K562 (cell line): Measurements from ENCODE around the gene CCDC194. TPM values are rescaled to one million over a fixed set of nuclear protein-coding genes. Genes with fewer than 3 reads are reported as not detected.
A peak's percentile ranks its signal among the peaks of the same experiment; 100 is the strongest.

Experiments used
- ATAC-seq: fragments of 200-7000 bp; cut with Tn5 transposase; 3 replicates; pipeline ENCODE4 v1.9.1; 2020; ENCODE audit warnings: moderate library complexity
- BruUV-seq: library from RNA; stranded (reverse); fragments of 400-500 nt; replicated peaks from 2 replicates; lab custom pipeline; 2021; lab: Mats Ljungman, UMichigan
- CTCF ChIA-PET: fragments of 300-600 bp; formaldehyde crosslinking; extraction: SDS; loops from one replicate; lab custom pipeline; 2021; ENCODE audit warnings: low intra/inter-chr PET ratio; lab: Yijun Ruan, JAX
- POLR2A ChIA-PET: fragments of 300-600, 350-650 bp; sonication (Branson Sonifier 250); formaldehyde crosslinking; extraction: SDS; loops from one replicate; lab custom pipeline; 2021; ENCODE audit warnings: antibody characterized with exemption, inconsistent platforms; lab: Yijun Ruan, JAX
- DNase-seq, 4 experiments: peaks; one replicate each; pipeline versions ENCODE4 v3.0.0 to v3.0.0-alpha.2; 2011 to 2018; ENCODE audit warnings: low spot score in 3 of 4, mixed read lengths in 3 of 4; ENCODE audit errors: extremely low read depth in 1 of 4
- FAIRE-seq: peaks from 2 replicates; lab custom pipeline; 2011; peaks lifted over from hg19 to GRCh38; lab: Jason Lieb, UNC
- H2AFZ ChIP-seq: 2 replicates; pipeline ENCODE4 v1.6.0; 2011; ENCODE audit warnings: low read depth, low read length, control low read depth, inconsistent platforms
- H3K27ac ChIP-seq: fragments of 200-600 bp; 3 replicates; pipeline ENCODE4 v1.8.0; 2011; ENCODE audit warnings: low read depth, mild to moderate bottlenecking, control low read depth, inconsistent platforms, low read length, moderate library complexity, mixed read lengths; ENCODE audit errors: extremely low read depth
- H3K27me3 ChIP-seq, 2 experiments: fragments of 300-600 bp in 1 of 2; 2 replicates in 1 of 2; 3 replicates in 1 of 2; pipeline versions ENCODE4 v1.6.0 to v1.8.0; 2011; ENCODE audit warnings: inconsistent platforms in 2 of 2, low read length in 2 of 2, mild to moderate bottlenecking in 1 of 2, mixed read lengths in 1 of 2, moderate library complexity in 1 of 2; ENCODE audit not compliant: control insufficient read depth in 2 of 2, insufficient read depth in 2 of 2
- H3K36me3 ChIP-seq: fragments of 300-600 bp; 3 replicates; pipeline ENCODE4 v1.8.0; 2011; ENCODE audit warnings: mild to moderate bottlenecking, low read length, inconsistent platforms; ENCODE audit not compliant: control insufficient read depth, insufficient read depth
- H3K4me1 ChIP-seq, 2 experiments: fragments of 200-600 bp in 1 of 2; replicated peaks in 1 of 2; 2 replicates in 1 of 2; 3 replicates in 1 of 2; pipeline versions ENCODE4 v1.5.1 to v1.8.0; 2011; ENCODE audit warnings: inconsistent platforms in 2 of 2, low read length in 2 of 2, mild to moderate bottlenecking in 1 of 2, mixed read lengths in 1 of 2, moderate library complexity in 1 of 2; ENCODE audit not compliant: control insufficient read depth in 2 of 2, insufficient read depth in 2 of 2
- H3K4me2 ChIP-seq: 2 replicates; pipeline ENCODE4 v1.6.1; 2011; ENCODE audit warnings: low read length, control low read depth, inconsistent platforms, mixed read lengths; ENCODE audit not compliant: insufficient read depth
- H3K4me3 ChIP-seq: fragments of 200-600 bp; sonication (generic), shearing (Covaris generic); 2 replicates; pipeline ENCODE4 v1.5.1; 2016; ENCODE audit warnings: control low read depth, inconsistent platforms
- H3K79me2 ChIP-seq: fragments of 200-600 bp; 3 replicates; pipeline ENCODE4 v1.8.0; 2011; ENCODE audit warnings: low read length, inconsistent platforms; ENCODE audit not compliant: control insufficient read depth, insufficient read depth
- H3K9ac ChIP-seq, 2 experiments: 2 replicates each; pipeline versions ENCODE4 v1.6.0 to v1.6.1; 2011; ENCODE audit warnings: low read depth in 2 of 2, low read length in 2 of 2, control low read depth in 1 of 2, inconsistent platforms in 1 of 2, mild to moderate bottlenecking in 1 of 2, mixed read lengths in 1 of 2; ENCODE audit not compliant: insufficient read depth in 1 of 2
- H3K9me1 ChIP-seq: one replicate; pipeline ENCODE4 v1.6.0; 2011; ENCODE audit warnings: inconsistent platforms, mild to moderate bottlenecking, low read length, moderate library complexity; ENCODE audit not compliant: control insufficient read depth, insufficient read depth
- H3K9me3 ChIP-seq: replicated peaks from 2 replicates; pipeline ENCODE4 v1.5.1; 2011; ENCODE audit warnings: low read depth, low read length, inconsistent platforms; ENCODE audit not compliant: control insufficient read depth, insufficient read depth
- H4K20me1 ChIP-seq: replicated peaks from 2 replicates; pipeline ENCODE4 v1.6.1; 2011; ENCODE audit warnings: low read length, inconsistent platforms, mixed read lengths; ENCODE audit not compliant: control insufficient read depth, insufficient read depth
- HDAC8 ChIP-seq: fragments of 450-650 bp; IDR thresholded peaks from 2 replicates; pipeline ENCODE4 v1.6.1; 2016; ENCODE audit warnings: mild to moderate bottlenecking, missing genetic modification characterization, moderate library complexity, missing compliant biosample characterization
- KAT2B ChIP-seq: IDR thresholded peaks from one replicate; pipeline ENCODE4 v1.6.1; 2012; ENCODE audit warnings: low read depth, mild to moderate bottlenecking, control low read depth, inconsistent platforms, low read length, moderate library complexity
- KDM1A ChIP-seq, 2 experiments: fragments of 450-650 bp; IDR thresholded peaks; 2 replicates each; pipeline ENCODE4 v1.6.1; 2016; ENCODE audit warnings: mild to moderate bottlenecking in 2 of 2
- MAFG ChIP-seq: fragments of 450-650 bp; conservative IDR thresholded peaks from 2 replicates; pipeline ENCODE4 v1.6.1; 2016; ENCODE audit warnings: missing genetic modification characterization, missing compliant biosample characterization
- MCM5 ChIP-seq: fragments of 450-650 bp; IDR thresholded peaks from 2 replicates; pipeline ENCODE4 v1.6.1; 2016; ENCODE audit warnings: low read depth
- MTA3 ChIP-seq: fragments of 450-650 bp; formaldehyde crosslinking; IDR thresholded peaks from 2 replicates; pipeline ENCODE4 v1.6.1; 2017; ENCODE audit warnings: mild to moderate bottlenecking, borderline replicate concordance
- NFE2L1 ChIP-seq: fragments of 450-650 bp; IDR thresholded peaks from 2 replicates; pipeline ENCODE4 v1.6.1; 2016; ENCODE audit warnings: missing genetic modification characterization, low read depth, mild to moderate bottlenecking, missing compliant biosample characterization, moderate library complexity, borderline replicate concordance
- RNF2 ChIP-seq: sonication (generic); IDR thresholded peaks from 2 replicates; pipeline ENCODE4 v1.6.1; 2016
- SMC3 ChIP-seq: conservative IDR thresholded peaks from 2 replicates; pipeline ENCODE4 v1.6.1; 2011; ENCODE audit warnings: low read depth, low read length, improper control_type of control experiment; ENCODE audit not compliant: insufficient read depth
- SNIP1 ChIP-seq: fragments of 450-650 bp; IDR thresholded peaks from 2 replicates; pipeline ENCODE4 v1.7.1; 2017; ENCODE audit warnings: low read depth, mild to moderate bottlenecking
- THRAP3 ChIP-seq: fragments of 450-650 bp; IDR thresholded peaks from 2 replicates; pipeline ENCODE4 v1.6.1; 2016; ENCODE audit warnings: mild to moderate bottlenecking, inconsistent platforms, borderline replicate concordance
- YBX1 ChIP-seq: fragments of 450-650 bp; IDR thresholded peaks from 2 replicates; pipeline ENCODE4 v1.7.1; 2016; ENCODE audit warnings: mild to moderate bottlenecking
- ZKSCAN1 ChIP-seq: fragments of 150-350 bp; IDR thresholded peaks from 2 replicates; pipeline ENCODE4 v1.6.1; 2016; ENCODE audit warnings: low read depth, low read length
- ZNF12 ChIP-seq: sonication (generic); formaldehyde crosslinking; IDR thresholded peaks from 2 replicates; pipeline ENCODE4 v1.4.0; 2020; ENCODE audit warnings: mild to moderate bottlenecking, missing genetic modification reagents
- ZNF316 ChIP-seq: fragments of 450-650 bp; IDR thresholded peaks from 2 replicates; pipeline ENCODE4 v1.6.1; 2016
- ZNF384 ChIP-seq: IDR thresholded peaks from 2 replicates; pipeline ENCODE4 v1.6.1; 2012; ENCODE audit warnings: low read depth, low read length, improper control_type of control experiment
- WGBS: fragments of 100-300 bp; shearing (Covaris generic); methylation state at CpG from one replicate; pipeline ENCODE4 v1.1.6; 2016; ENCODE audit warnings: low coverage, mixed read lengths; ENCODE audit not compliant: insufficient coverage; ENCODE audit errors: missing lambda C conversion rate; 5-methylcytosine and 5-hydroxymethylcytosine counted together
- in situ Hi-C: fragments of 300-500 bp; cut with MboI; formaldehyde crosslinking; loops from 4 replicates; pipeline ENCODE4 v1.15.0; 2018; ENCODE audit warnings: inconsistent platforms, mixed read lengths
- intact Hi-C: fragments of 100-400 bp; cut with micrococcal nuclease; formaldehyde crosslinking; loops from 2 replicates; pipeline ENCODE4 v1.14.2; 2022
- polyA plus RNA-seq, 8 experiments: library from polyadenylated mRNA; depleted of rRNA in 4 of 8; stranded (reverse) in 5 of 8; unstranded in 3 of 8; fragments of >200 nt; fragmentation: Nextera tagmentation in 2 of 8; fragmentation: Illumina TruSeq in 1 of 8; extraction: Ambion mirVana in 2 of 8; extraction: Trizol in 1 of 8; gene quantifications; 2 replicates each; pipeline versions ENCODE4 v1.2.1 to v1.2.3, GENCODE V29; 2011 to 2014; ENCODE audit warnings: inconsistent platforms in 1 of 8, missing spikeins in 1 of 8
- total RNA-seq, 7 experiments: library from RNA; depleted of rRNA in 6 of 7; stranded (reverse); fragments of >200 nt in 6 of 7; fragmentation: Illumina TruSeq in 2 of 7; extraction: Trizol in 2 of 7; gene quantifications; 2 replicates each; pipeline versions ENCODE4 v1.2.1 to v1.2.3, GENCODE V29; 2011 to 2021; ENCODE audit warnings: low replicate concordance in 1 of 7
- TF ChIP-seq, protein P1 (sequence below): sonication (generic); formaldehyde crosslinking; IDR thresholded peaks from 2 replicates; pipeline ENCODE4 v1.8.0; 2022; ENCODE audit warnings: mild to moderate bottlenecking, missing genetic modification reagents

CCDC194 gene
- total and polyA plus RNA-seq, 9 of the 15 experiments (the other 6 are each of a cell fraction or from before 2014, with no cell fraction given): 0.13 to 1.3 (median 0.39) TPM; not detected in 3

DNA sequence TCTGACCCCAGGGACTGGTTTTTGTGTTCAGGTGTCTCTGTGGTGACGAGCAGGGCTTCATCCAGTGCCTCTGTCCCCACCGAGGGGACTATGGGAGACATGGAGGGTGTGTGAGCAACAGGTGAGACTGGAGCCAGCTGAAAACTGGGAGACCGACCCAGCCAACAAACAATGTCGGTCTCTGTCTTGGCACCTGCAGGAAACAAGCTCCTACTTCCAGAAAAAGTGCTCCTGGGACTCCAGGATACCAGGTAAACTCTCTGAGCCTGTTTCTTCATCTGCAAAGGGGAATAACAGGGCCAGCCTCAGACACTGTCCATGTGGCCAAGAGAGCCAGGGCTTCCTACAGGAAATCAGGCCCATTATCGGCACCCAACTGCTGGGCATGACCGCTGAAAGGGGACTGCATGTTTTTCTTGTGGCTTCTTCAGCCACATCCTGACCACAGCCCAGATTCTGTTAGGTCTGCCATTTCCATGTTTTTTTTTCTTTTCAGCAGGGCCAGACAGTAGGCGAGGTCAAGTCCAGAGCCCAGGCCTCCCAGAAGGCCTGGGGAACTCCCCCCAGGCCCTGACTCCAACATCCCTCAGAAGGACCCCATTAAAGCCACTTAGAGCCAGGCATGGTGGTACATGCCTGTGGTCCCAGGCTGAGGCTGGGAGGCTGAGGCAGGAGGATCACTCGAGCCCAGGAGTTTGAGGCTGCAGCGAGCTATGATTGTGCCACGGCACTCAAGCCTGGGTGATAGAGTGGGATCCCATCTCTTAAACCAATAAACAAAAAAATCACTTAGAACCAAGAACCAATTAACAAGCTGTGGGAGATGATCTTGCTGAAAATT lies 12.3 kb upstream of the CCDC194 start (continued):
- TF ChIP-seq ZNF384 (peak; percentile 19; the same call in 1 of the 2 replicates), RNF2 (0 out of 2 replicates have a peak, but pooled peaks have one; percentile 24), SNIP1 (no peak), SMC3 (no peak), ZNF316 (no peak)

DNA sequence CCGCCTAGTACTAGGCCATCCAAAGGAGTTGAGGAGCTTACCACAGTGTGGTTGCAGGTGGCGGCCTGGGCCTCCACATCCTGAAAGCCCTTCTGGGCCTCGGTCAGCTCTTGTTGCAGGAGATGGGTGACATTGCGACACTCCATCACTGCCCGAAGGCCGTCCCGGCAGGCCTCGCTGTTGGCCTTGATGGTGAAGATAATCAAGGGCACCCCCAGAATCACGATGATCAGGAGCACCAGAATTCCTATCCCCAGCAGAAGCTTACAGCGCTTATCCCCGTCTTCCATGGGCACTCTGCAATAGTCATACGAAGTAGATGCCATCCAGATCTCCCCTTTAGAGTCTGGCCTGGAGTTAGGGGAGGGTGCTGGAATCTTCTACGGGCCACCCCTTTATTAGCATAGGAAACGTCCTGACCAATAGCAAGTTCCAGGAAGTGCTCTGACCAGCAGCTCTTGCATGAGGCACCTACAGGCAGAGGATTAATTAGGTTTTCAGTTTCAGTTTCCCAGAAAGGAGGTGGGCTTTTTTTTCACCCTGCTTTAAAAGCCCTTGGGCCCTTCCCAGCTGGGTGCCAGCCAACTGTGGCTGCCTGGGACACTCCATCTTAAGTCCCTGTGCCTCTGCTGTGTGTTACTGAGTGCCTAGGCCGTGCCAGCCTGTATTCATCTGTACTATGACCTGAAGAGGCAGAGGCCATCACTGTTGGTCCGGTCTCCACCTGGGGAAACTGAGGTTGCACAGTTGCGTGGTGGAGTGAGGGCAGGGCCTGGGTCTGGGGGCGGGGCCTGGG lies 11.5 kb upstream of the CCDC194 start, which contains the start of gene BST2:
BST2 (minus strand) TSS at position 381 of the 796 bp plus-strand sequence; CDS start at position 326, 55 bp downstream.
- peaks cover 64% of the 10 kb centered on the region for H3K79me2 ChIP-seq
- H3K9me3 ChIP-seq: no peaks in the 10 kb centered on the region
- H3K4me2 ChIP-seq: peak within 1 kb of the TSS; percentile 92
- no TSS peak for BruUV-seq
- H4K20me1 ChIP-seq: 0 out of 2 replicates have a peak, but pooled peaks cover 3% of the 10 kb centered on the region
- ChIA-PET CTCF (no interaction called here), POLR2A (interaction anchor here (0.5 to 2.4 kb wide), 11 partner anchors 11 to 934 kb away, joined by 3 to 20 read pairs (median 4); partner anchors contain the start of genes ANO8, CCDC194 and MVB12A)
- H3K27ac ChIP-seq: peak within 1 kb of the TSS; percentile 69
- peak within 1 kb of the TSS; percentile 53 for H3K4me3 ChIP-seq
- H3K27me3 ChIP-seq: no peaks in the 10 kb centered on the region
- in situ Hi-C loops (no loop called here), intact Hi-C loops (loop anchor here (1.0 kb wide), 1 partner anchor 14 kb away; no protein-coding TSS in a partner anchor)
- H3K9me1 ChIP-seq: no peaks in the 10 kb centered on the region
- under 1% methylated on average over 18 of the region's 18 CpGs for WGBS
- FAIRE-seq (peak; percentile 98), DNase-seq (peak; percentile 73 to 92 (median 84)), ATAC-seq (peak; percentile 91)
- peaks cover 22% of the 10 kb centered on the region; the same call in 2 of the 3 replicates for H3K36me3 ChIP-seq
- H3K4me1 ChIP-seq: peaks cover 12 to 36% of the 10 kb centered on the region in 2 experiments; a peak in 4 of 5 replicates
- peak within 1 kb of the TSS; percentile 81 for H2AFZ ChIP-seq
- peak within 1 kb of the TSS; percentile 78 to 93 for H3K9ac ChIP-seq
- no peak for TF ChIP-seq NFE2L1
- no peak for TF ChIP-seq ZKSCAN1
- no peak for TF ChIP-seq KAT2B
- no peak for TF ChIP-seq THRAP3
- TF ChIP-seq, protein P1, sequence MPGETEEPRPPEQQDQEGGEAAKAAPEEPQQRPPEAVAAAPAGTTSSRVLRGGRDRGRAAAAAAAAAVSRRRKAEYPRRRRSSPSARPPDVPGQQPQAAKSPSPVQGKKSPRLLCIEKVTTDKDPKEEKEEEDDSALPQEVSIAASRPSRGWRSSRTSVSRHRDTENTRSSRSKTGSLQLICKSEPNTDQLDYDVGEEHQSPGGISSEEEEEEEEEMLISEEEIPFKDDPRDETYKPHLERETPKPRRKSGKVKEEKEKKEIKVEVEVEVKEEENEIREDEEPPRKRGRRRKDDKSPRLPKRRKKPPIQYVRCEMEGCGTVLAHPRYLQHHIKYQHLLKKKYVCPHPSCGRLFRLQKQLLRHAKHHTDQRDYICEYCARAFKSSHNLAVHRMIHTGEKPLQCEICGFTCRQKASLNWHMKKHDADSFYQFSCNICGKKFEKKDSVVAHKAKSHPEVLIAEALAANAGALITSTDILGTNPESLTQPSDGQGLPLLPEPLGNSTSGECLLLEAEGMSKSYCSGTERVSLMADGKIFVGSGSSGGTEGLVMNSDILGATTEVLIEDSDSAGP (CRISPR knock-in tag): 0 out of 2 replicates have a peak, but pooled peaks have one; percentile 18
- TF ChIP-seq KDM1A (IDR thresholded peaks at IDR 0.05): peak; percentile 72 to 73
- peak; percentile 78; the same call in 1 of the 2 replicates for TF ChIP-seq MTA3
- no peak for TF ChIP-seq MCM5
- TF ChIP-seq ZNF12 (CRISPR knock-in tag): no peak
- no peak for TF ChIP-seq MAFG
- TF ChIP-seq YBX1: no peak
- TF ChIP-seq HDAC8 (tag): no peak
